ENCODE measurements around the gene IGSF23.

GRCh38 chr19:44593294-44593693, 20.1 kb upstream of the IGSF23 start:
- TF ChIP-seq, protein P1, sequence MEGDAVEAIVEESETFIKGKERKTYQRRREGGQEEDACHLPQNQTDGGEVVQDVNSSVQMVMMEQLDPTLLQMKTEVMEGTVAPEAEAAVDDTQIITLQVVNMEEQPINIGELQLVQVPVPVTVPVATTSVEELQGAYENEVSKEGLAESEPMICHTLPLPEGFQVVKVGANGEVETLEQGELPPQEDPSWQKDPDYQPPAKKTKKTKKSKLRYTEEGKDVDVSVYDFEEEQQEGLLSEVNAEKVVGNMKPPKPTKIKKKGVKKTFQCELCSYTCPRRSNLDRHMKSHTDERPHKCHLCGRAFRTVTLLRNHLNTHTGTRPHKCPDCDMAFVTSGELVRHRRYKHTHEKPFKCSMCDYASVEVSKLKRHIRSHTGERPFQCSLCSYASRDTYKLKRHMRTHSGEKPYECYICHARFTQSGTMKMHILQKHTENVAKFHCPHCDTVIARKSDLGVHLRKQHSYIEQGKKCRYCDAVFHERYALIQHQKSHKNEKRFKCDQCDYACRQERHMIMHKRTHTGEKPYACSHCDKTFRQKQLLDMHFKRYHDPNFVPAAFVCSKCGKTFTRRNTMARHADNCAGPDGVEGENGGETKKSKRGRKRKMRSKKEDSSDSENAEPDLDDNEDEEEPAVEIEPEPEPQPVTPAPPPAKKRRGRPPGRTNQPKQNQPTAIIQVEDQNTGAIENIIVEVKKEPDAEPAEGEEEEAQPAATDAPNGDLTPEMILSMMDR (IDR thresholded peaks at IDR 0.05; ENCODE audit: insufficient read depth, low read length, poor library complexity, severe bottlenecking) = no peak
- no peak for TF ChIP-seq EZH2phosphoT487 (conservative IDR thresholded peaks at IDR 0.05; ENCODE audit: low read length)

Measured in SU-DHL-6 (cell line).